ENCODE results near the gene SPRYD4. TPM values are rescaled to one million over a fixed set of nuclear protein-coding genes. Genes with fewer than 3 reads are reported as not detected.
"Not testable (repeated sequence)": the region's sequence is repeated elsewhere in the genome, so short reads cannot be mapped to it uniquely, and the experiment has no call there.

SPRYD4 gene
- total and polyA plus RNA-seq, 2 experiments from 2014 or later: 1.6 to 1.8 TPM

DNA sequence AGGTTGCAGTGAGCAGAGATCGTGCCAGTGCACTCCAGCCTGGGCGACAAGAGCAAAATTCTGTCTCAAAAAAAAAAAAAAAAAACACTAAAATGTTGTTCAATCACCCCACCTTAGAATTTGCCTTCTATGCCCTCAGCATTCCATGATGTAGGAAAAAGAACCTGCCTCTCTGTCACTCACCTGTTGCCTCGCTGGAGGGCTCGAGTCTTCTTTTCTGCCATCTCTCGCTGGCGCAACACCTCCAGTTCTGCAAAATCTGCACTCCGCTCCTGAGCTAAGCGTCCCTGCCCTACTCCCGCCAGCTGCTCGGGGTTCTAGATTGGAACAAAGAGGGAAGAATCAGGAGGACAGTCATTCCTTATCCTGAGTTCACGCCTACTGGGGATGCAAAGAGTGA is 37.1 kb upstream of the SPRYD4 start:
- TF ChIP-seq EZH2phosphoT487 (IDR thresholded peaks at IDR 0.05; ENCODE audit: insufficient read depth, low read depth) (no peak), EZH2 (IDR thresholded peaks at IDR 0.05; ENCODE audit: insufficient read depth, poor library complexity, severe bottlenecking) (no peak)

DNA sequence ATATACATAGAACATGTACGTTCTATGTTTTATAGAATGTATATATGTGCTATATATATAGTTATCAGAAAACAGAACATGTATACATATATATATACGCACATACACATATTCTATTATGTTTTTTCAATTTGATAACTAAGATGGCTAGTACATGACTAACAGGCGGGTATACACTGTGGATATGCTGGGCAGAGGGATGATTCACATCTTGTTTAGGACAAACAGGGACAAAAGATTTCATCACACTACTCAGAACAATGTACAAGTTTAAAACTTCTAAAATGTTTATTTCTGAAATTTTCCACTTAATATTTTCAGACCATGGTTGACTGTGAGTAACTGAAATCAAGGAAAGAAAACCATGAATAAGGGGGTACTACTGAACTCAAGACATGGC is 36.5 kb upstream of the SPRYD4 start:
- no peaks in the 10 kb centered on the region for H3K9me3 ChIP-seq (ENCODE audit: low read depth)
- in situ Hi-C loops (cut with MboI): no loop called here
- H3K36me3 ChIP-seq (ENCODE audit: low read depth): no peaks in the 10 kb centered on the region
- H3K27ac ChIP-seq: no peak overlapping the region
- no peaks in the 10 kb centered on the region for H3K9me2 ChIP-seq (ENCODE audit: insufficient read depth)
- no peaks in the 10 kb centered on the region for H3K4me1 ChIP-seq (ENCODE audit: insufficient read depth)
- H3F3A ChIP-seq (ENCODE audit: insufficient read depth): no peaks in the 10 kb centered on the region
- peak; percentile 18 for DNase-seq
- no peak overlapping the region for H3K4me2 ChIP-seq (ENCODE audit: unreplicated experiment)
- no peaks in the 10 kb centered on the region for H4K20me1 ChIP-seq (ENCODE audit: insufficient read depth)
- TF ChIP-seq EZH2 (IDR thresholded peaks at IDR 0.05; ENCODE audit: insufficient read depth, poor library complexity, severe bottlenecking): no peak
- TF ChIP-seq EZH2phosphoT487 (IDR thresholded peaks at IDR 0.05; ENCODE audit: insufficient read depth, low read depth): no peak
- H2AFZ ChIP-seq: no peak overlapping the region
- H3K4me3 ChIP-seq: no peak overlapping the region
- H3K79me2 ChIP-seq (ENCODE audit: insufficient read depth): peaks cover 10% of the 10 kb centered on the region; the same call in 1 of the 2 replicates
- H3K9ac ChIP-seq: no peak overlapping the region
- WGBS, 2 experiments (ENCODE audit: low coverage in 1 of 2, low lambda C conversion rate in 2 of 2, missing lambda C conversion rate in 2 of 2): 90 to 94% methylated on average over 3 of the region's 3 CpGs
- H3K27me3 ChIP-seq (replicated peaks; ENCODE audit: insufficient read depth): no peaks in the 10 kb centered on the region

More for the DNA sequence above, 37.1 kb upstream of the SPRYD4 start:
- Histone ChIP-seq H3K9me3 (ENCODE audit: low read depth) (no peaks in the 10 kb centered on the region), H3K79me2 (ENCODE audit: insufficient read depth) (peaks cover 5% of the 10 kb centered on the region; the same call in 1 of the 2 replicates), H3K4me1 (ENCODE audit: insufficient read depth) (no peaks in the 10 kb centered on the region), H3K4me3 (no peak overlapping the region), H3F3A (ENCODE audit: insufficient read depth) (no peaks in the 10 kb centered on the region), H3K9ac (no peak overlapping the region), H3K27me3 (replicated peaks; ENCODE audit: insufficient read depth) (no peaks in the 10 kb centered on the region), H3K27ac (no peak overlapping the region), H3K36me3 (ENCODE audit: low read depth) (no peaks in the 10 kb centered on the region), H4K20me1 (ENCODE audit: insufficient read depth) (no peaks in the 10 kb centered on the region), H2AFZ (no peak overlapping the region), H3K9me2 (ENCODE audit: insufficient read depth) (no peaks in the 10 kb centered on the region), H3K4me2 (ENCODE audit: unreplicated experiment) (no peak overlapping the region)
- no peak for DNase-seq
- 94 to 99% methylated on average over 11 of the region's 11 CpGs for WGBS, 2 experiments (ENCODE audit: low coverage in 1 of 2, low lambda C conversion rate in 2 of 2, missing lambda C conversion rate in 2 of 2)
- in situ Hi-C loops (cut with MboI): no loop called here

DNA sequence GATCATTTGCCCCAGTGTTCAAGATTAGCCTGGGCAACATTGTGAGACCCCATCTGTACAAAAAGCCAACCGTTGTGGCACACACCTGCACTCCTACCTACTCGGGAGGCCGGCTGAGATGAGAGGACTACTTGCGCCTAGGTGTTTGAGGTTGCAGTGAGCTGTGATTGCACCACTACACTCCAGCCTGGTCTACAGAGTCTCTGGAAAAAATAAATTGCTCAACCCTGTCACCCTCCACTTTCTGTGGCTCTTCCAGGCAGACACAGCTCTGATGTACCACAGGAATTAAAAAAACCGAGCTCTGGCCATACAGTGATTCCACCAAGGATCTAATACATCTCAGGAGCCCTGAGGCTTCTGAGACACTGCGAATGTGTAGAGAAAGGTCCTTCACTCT is 33.5 kb upstream of the SPRYD4 start:
- no peak overlapping the region for H3K9ac ChIP-seq
- TF ChIP-seq EZH2phosphoT487 (IDR thresholded peaks at IDR 0.05; ENCODE audit: insufficient read depth, low read depth): no peak
- no peak for TF ChIP-seq EZH2 (IDR thresholded peaks at IDR 0.05; ENCODE audit: insufficient read depth, poor library complexity, severe bottlenecking)

DNA sequence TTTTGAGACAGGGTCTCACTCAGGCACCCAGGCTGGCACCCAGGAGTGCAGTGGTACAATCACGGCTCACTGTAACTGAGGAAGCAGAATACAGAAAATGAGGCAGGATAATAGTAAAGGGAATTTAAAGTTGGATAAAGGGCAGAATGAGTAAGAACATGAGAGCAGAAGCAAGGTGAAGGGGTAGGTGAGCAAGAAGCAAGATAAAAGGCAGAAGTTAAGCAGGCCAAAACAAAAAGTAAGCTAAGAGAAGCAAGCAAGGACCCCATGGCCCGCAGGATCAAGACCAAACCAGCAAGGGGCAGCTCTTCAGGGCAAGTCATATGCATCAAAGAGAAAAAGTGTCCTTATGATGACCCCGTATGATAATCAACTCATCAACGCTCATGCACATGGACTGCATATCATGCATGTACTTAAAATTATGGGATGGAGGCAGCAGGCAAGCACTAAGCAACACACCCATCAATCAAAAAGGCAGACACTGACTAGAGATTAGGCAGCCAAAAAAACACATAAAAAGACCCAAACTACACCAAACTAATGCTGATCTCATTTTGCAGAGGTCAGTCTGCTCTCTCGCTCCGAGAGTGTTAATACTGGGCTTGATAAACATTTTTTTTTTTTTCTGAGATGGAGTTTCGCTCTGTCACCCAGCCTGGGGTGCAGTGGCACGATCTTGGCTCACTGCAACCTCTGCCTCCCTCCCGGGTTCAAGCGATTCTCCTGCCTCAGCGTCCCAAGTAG is 30.8 kb upstream of the SPRYD4 start:
- Histone ChIP-seq H3K4me2 (ENCODE audit: unreplicated experiment) (no peak overlapping the region), H3K79me2 (ENCODE audit: insufficient read depth) (peaks cover 46% of the 10 kb centered on the region; the same call in 1 of the 2 replicates), H3K4me3 (no peak overlapping the region), H3K9me3 (ENCODE audit: low read depth) (no peaks in the 10 kb centered on the region), H4K20me1 (ENCODE audit: insufficient read depth) (no peaks in the 10 kb centered on the region), H3F3A (ENCODE audit: insufficient read depth) (no peaks in the 10 kb centered on the region), H3K9me2 (ENCODE audit: insufficient read depth) (no peaks in the 10 kb centered on the region), H3K36me3 (ENCODE audit: low read depth) (no peaks in the 10 kb centered on the region), H2AFZ (no peak overlapping the region), H3K4me1 (ENCODE audit: insufficient read depth) (no peaks in the 10 kb centered on the region), H3K9ac (no peak overlapping the region), H3K27ac (no peak overlapping the region), H3K27me3 (replicated peaks; ENCODE audit: insufficient read depth) (no peaks in the 10 kb centered on the region)
- in situ Hi-C loops (cut with MboI): no loop called here
- TF ChIP-seq EZH2 (IDR thresholded peaks at IDR 0.05; ENCODE audit: insufficient read depth, poor library complexity, severe bottlenecking) (no peak), EZH2phosphoT487 (IDR thresholded peaks at IDR 0.05; ENCODE audit: insufficient read depth, low read depth) (no peak)
- WGBS, 2 experiments (ENCODE audit: low coverage in 1 of 2, low lambda C conversion rate in 2 of 2, missing lambda C conversion rate in 2 of 2): 88 to 90% methylated on average over 11 of the region's 11 CpGs
- DNase-seq: no peak

More for the DNA sequence above, 33.5 kb upstream of the SPRYD4 start:
- no peaks in the 10 kb centered on the region for H3K9me2 ChIP-seq (ENCODE audit: insufficient read depth)
- H3K9me3 ChIP-seq (ENCODE audit: low read depth): no peaks in the 10 kb centered on the region
- no peak for DNase-seq
- H3K4me1 ChIP-seq (ENCODE audit: insufficient read depth): no peaks in the 10 kb centered on the region
- no peak overlapping the region for H3K4me3 ChIP-seq
- H3F3A ChIP-seq (ENCODE audit: insufficient read depth): no peaks in the 10 kb centered on the region
- no peak overlapping the region for H3K4me2 ChIP-seq (ENCODE audit: unreplicated experiment)
- no peak overlapping the region for H3K27ac ChIP-seq
- H2AFZ ChIP-seq: no peak overlapping the region
- in situ Hi-C loops (cut with MboI): no loop called here
- no peaks in the 10 kb centered on the region for H3K27me3 ChIP-seq (replicated peaks; ENCODE audit: insufficient read depth)
- H3K36me3 ChIP-seq (ENCODE audit: low read depth): no peaks in the 10 kb centered on the region
- no peaks in the 10 kb centered on the region for H4K20me1 ChIP-seq (ENCODE audit: insufficient read depth)
- H3K79me2 ChIP-seq (ENCODE audit: insufficient read depth): peaks cover 30% of the 10 kb centered on the region; the same call in 1 of the 2 replicates
- 95 to 99% methylated on average over 6 of the region's 6 CpGs for WGBS, 2 experiments (ENCODE audit: low coverage in 1 of 2, low lambda C conversion rate in 2 of 2, missing lambda C conversion rate in 2 of 2)

DNA sequence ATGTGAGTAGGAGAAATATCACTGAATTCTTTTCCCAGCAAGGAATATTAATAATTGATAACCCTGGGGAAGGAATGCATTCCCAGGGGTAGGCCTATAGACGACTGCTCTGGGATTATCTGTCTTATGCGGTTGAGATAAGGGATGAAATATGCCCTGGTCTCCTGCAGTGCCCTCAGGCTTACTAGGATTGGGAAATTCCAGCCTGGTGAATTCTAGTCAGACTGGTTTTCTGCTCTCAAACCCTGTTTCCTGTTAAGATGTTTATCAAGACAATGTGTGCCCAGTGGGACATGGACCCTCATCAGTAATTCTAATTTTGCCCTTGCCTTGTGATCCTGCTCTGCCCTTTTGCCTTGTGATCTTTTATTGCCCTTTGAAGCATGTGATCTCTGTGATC is 25.2 kb upstream of the SPRYD4 start:
- H3K36me3 ChIP-seq (ENCODE audit: low read depth); DNase-seq; H3K9ac ChIP-seq; H3K4me3 ChIP-seq; H4K20me1 ChIP-seq (ENCODE audit: insufficient read depth); H3K27me3 ChIP-seq (replicated peaks; ENCODE audit: insufficient read depth); H3K4me2 ChIP-seq (ENCODE audit: unreplicated experiment); in situ Hi-C loops (cut with MboI); H3K27ac ChIP-seq; H3K9me2 ChIP-seq (ENCODE audit: insufficient read depth); H3K4me1 ChIP-seq (ENCODE audit: insufficient read depth); H3K9me3 ChIP-seq (ENCODE audit: low read depth); H3F3A ChIP-seq (ENCODE audit: insufficient read depth); H2AFZ ChIP-seq: not testable (repeated sequence)
- 92 to 97% methylated on average over 2 of the region's 2 CpGs for WGBS, 2 experiments (ENCODE audit: low coverage in 1 of 2, low lambda C conversion rate in 2 of 2, missing lambda C conversion rate in 2 of 2)
- H3K79me2 ChIP-seq (ENCODE audit: insufficient read depth): peaks cover 40% of the 10 kb centered on the region
